Hematopoietic multipotent progenitor cell (in vitro differentiated cells): ENCODE measurements around the gene SELENBP1. TPM values are rescaled to one million over a fixed set of nuclear protein-coding genes. Genes with fewer than 3 reads are reported as not detected.
A peak's percentile ranks its signal among the peaks of the same experiment; 100 is the strongest.
"Not testable (repeated sequence)": the region's sequence is repeated elsewhere in the genome, so short reads cannot be mapped to it uniquely, and the experiment has no call there.

ENCODE experiments used
- DNase-seq, 3 donors: peaks; one replicate each; pipeline ENCODE4 v3.0.0-alpha.2; 2011 to 2015; ENCODE audit warnings: low read depth in 2 of 3, low spot score in 2 of 3
- total RNA-seq: library from RNA; depleted of rRNA; stranded (reverse); fragments of >200 nt; gene quantifications from one replicate; pipeline ENCODE4 v1.2.3, GENCODE V29; 2012

Gene SELENBP1
- 3.0 TPM for total RNA-seq

DNA sequence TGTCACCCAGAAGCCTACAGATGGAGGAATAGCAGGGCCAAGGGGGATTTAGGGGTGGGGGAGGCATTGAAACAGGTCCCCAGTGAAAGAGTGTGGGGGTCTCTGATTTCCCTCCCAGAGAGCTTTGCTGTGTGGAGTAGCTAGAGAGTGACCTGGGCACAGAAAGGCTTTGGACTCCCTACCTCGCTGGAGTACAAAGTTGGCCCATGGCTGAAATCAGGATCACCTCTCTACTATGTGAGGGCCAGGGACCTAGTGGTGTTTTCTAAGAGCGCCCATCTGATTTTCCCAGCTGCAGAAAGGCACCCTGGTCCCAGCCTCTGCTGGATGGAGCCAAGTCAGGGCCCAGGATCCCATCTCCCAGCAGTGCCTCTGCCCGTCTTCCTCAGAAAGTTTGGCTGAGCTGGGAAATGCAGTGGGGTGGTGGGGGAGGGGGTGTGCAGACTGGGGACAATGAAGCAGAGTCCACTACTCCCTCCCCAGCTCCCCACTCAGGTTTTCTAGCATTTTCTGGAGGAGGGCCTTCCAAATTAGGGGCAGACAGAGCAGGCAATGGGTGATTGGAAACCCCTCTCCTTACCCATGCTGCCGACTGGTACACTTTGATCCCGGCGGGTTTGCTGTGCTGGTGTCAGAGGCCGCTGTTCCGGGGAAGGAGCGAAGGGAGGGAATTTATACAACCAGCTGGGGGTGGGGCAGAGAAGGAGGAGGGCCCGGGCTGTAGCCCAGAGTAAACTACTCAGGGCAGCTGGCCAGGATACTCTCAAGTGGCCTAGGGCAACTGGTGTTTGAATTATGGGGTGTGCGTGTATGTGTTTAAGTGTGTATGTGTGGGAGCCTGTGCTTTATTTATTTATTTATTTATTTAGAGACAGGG lies at the start of gene SELENBP1:
SELENBP1 (minus strand) TSS at position 648 of the 877 bp plus-strand sequence; CDS start at position 584, 64 bp downstream.
- no peak for DNase-seq

DNA sequence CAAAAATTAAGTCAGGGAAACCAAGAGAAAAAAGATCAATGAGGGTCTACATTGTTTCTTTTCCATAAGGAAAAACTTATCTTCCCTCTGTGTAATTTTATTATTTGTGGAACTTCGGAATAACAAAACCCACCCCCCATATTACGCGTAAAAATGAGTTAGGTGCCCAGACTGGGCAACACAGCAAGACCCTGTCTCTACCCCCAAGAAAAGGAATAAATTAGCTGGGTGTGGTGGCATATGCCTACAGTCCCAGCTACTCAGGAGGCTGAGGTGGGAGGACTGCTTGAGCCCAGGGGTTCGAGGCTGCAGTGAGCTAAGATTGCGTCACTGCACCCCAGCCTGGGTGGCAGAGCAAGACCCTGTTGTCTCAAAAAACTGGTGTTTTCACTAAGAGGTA lies 47.3 kb upstream of the SELENBP1 start:
- no peak for DNase-seq

DNA sequence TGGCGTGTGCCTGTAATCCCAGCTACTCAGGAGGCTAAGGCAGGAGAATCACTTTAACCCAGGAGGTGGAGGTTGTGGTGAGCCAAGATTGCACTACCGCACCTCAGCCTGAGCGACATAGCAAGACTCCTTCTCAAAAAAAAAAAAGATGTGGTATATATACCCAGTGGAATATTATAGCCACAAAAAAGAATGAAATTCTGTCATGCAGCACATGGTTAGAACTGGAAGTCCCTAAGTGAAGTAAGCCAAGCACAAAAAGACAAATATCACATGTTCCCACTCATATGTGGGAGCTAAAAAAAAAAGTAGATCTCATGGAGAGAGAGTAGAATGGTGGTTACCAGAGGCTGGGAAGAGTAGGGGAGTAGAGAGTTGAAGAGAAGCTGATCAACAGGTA lies 45.6 kb upstream of the SELENBP1 start:
- no peak for DNase-seq

DNA sequence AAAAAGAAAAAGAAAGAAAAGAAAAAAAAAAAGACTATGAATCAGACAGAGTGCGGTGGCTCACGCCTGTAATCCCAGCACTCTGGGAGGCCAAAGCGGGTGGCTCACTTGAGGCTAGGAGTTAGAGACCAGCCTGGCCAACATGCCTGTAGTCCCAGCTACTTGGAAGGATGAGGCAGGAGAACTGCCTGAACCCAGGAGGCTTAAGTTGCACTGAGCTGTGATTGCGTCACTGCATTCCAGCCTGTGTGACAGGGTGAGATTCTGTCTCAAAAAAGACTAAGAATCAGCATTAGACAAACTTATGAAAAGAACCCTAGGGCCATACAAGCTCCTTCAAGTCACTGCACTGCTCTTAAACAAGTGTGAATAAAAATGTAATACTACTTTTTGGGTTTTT lies 43.7 kb upstream of the SELENBP1 start:
- no peak for DNase-seq

DNA sequence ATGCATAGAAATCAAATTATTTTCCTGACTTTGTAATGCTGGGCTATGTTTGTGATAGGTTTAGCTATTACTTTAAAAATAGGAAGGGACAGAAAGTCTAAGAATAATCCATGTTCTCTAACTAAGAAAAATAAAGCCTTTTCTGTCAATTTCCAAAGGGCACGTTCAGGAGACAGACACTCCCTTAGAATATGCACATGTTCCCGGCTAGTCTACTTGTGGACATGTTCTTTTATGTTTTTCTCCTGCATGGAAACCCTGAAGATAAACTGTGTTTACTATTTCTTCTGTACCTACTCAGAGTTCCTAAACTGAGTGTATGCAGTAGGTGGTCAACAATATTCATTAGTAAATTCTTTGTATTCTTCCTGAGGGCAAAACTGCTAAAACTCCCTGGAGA lies 39.4 kb upstream of the SELENBP1 start:
- DNase-seq, result no peak

DNA sequence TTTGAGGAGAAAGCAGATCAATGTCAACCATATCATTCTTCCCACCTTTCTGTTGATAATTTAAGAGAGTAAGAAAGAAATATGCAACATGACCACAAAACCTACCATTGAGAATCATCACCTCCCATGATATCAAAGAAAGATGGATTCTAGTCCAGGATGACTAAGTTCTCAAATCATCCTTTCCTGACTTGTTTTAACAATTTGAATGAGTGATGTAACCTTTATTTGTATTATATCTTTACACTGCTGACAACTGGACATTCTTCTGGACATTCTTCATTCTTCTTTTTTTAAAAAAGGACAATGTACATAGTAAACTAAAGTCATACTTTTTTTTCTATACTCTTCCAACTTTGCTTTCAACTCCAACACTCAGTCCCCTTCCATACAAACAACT lies 36.4 kb upstream of the SELENBP1 start:
- DNase-seq, result no peak

DNA sequence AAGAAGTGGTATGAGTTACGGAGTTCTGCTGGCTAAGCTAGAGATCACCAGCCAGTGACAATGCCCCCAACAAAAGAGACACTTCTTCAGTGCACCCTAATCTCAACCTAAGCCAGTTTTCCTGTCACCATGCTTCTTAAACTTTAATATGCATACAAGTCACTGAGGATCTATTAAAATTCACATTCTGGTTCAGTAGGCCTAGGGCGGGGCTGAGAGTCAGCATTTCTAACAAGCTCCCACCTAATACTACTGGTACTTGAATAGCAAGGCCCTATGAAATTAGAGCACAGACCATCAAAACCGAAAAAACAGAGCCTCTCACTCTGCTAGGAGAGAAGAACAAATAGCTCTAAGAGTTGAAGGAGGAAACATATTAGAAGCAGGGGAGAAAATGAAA lies 34.8 kb upstream of the SELENBP1 start:
- DNase-seq, result no peak

DNA sequence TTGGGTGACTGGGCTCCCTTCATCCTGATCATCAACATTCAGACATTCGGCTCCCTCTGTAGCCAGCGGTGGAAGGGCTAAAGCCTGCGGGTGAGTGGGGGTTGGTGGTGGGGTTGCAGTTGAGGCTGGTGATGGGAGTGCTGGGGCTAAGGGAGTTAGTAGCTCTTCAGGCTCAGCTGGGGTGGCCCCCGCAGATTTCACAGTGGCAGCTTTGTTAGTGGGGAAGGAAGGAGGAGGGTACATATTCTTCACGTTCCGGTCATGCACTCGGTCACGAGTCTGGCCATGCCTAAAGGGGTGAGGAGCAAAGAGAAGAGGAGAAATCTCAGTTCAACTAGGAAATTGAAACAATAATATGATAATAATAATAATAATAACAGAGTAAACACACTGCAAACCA lies 33.7 kb upstream of the SELENBP1 start:
- DNase-seq, result no peak

DNA sequence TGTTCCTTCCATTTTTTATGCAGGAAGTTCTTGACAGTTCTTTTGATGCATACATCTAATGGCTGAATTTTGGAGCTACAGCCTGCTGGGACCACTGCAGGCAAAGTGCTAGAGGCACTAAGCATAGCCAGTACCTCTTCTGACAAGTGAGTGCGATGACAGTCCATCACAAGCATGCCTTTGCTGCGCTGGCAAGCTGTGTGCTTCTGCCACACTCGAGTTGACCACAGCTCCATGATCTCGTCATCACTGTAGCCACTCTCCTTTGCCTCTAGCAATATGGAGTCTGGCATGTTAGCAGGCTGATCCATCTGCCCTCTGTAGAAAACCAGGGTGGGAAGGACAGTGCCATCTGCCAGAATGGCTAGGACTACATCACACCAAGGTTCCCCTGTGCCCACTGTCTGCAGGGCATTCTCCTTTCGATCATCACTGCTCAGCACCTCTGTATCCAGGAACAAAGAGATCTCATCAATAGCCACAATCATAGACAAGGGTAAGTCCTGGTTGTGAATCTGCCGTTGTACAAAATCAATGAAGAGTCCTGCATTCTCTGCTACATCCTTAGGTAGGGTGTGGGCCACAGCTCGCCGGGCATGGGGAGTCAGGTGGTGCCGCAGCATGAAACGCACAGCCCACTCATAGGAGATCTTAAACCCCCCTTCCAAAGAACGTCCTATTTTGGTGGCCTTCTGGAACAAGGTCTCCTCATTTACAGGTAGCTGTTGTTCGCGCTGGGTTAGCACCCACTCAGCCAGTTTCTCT lies 32.9 kb upstream of the SELENBP1 start:
- no peak for DNase-seq

DNA sequence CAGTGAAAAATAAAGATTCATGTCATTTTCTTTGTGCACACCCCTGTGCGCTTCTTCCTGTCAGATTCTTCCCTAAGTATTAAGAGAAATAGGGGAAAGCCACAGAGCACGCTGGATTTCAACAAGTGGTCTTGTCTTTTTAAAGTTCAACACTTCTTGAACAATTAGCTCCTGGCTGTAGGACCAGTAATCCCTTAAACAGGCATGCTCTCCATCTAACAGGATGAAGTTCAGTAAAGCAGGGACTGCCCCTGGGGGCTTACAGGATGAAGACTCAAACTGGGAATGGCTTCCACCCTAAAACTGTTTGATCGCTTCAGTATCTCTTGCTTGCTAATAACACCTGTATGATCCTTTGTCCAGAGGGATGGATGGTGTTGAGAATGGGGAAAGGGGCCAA lies 31.1 kb upstream of the SELENBP1 start:
- DNase-seq, result no peak

DNA sequence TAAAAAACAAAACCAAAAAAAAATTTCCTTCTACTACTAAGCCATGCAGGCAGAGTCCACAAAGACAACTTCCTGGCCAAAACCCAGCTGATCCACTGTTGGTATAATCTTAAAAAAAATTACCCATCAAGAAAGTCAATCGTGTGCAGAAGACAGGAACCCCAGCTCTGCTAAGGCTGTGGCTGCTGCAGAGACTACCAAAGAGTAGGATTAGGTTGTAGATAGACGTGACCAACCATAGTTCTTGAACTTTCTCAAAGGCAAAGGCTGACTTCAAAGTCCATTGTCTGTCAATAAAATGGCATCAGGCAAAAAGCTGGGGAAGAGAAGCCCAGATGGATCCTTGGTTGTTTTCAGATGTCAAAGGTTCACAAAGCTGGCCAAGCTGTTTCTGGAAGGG lies 30.3 kb upstream of the SELENBP1 start:
- no peak for DNase-seq

DNA sequence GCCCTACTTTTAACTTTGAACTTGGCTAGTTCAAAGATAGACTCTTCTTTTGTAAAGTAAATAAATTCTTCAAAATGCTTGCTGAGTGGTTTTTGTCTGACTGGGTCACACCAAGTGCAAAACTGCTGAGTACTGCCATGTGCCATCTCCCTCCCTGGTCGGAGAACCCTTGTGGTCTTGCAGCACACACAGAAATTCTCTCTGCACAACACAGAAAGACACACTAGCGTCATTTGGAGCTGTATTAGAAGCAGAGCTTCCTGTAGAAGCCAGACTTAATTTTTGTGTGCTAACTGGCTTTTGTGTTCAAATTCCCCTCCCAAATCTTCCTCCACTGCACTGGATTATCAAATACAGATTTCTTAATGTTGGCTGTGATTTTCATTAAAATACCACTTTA lies 29.4 kb upstream of the SELENBP1 start:
- no peak for DNase-seq

DNA sequence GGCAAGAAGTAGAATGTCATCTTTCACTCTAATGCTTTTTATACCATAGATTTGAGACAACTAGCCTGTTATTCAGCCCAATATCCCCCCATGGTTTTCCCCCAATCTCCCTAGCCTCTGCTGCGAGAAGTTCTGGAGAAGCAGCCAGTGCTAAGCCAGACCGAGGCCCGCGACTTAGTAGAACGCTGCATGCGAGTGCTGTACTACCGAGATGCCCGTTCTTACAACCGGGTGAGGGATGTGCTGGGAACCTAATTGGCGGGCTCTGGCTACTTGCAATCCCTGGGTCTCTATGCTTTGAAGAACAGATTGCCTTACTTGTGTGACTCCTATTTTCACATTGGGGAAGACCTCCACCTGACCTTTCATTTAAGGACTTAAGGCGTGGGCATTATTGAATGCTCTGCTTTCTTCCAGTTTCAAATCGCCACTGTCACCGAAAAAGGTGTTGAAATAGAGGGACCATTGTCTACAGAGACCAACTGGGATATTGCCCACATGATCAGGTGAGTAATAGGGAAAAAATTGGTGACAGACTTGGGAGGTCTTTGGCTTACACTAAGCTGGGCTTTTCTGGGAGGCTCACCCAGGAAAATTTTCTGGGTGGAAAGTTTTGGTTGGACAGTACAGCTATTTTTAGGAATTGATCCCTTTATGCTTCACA lies 28.8 kb upstream of the SELENBP1 start:
- DNase-seq, result no peak

DNA sequence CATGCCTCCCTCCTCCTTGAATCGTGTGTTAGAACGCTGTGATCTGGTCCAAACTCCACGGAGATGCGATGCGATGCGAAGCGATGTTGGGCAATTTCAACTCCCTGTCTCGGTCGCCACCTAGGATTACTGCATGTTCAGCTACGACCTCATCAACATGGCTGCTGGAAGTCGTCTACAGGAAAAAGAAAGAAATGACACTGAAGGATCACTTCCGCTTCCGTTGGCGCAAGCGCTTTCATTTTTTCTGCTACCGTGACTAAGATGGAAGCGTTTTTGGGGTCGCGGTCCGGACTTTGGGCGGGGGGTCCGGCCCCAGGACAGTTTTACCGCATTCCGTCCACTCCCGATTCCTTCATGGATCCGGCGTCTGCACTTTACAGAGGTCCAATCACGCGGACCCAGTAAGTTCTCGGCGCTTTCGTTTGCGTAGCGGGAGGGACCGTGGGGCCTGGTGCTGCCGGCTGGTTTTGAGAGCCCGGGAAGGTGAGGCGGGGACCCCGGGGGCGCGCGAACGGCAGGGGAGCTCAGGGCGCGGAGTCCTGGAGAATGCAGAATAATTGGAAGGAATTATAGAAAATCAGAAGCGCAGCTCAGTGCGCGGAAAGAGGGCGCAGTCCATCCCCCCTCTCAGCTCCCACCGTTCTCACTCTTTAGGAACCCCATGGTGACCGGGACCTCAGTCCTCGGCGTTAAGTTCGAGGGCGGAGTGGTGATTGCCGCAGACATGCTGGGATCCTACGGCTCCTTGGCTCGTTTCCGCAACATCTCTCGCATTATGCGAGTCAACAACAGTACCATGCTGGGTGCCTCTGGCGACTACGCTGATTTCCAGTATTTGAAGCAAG lies 27.0 kb upstream of the SELENBP1 start, which contains the start of gene PSMB4:
PSMB4 (plus strand) TSS at position 250 of the 848 bp plus-strand sequence; CDS start at position 265, 15 bp downstream.
- DNase-seq, result peak; percentile 75 to 96 (median 93)

DNA sequence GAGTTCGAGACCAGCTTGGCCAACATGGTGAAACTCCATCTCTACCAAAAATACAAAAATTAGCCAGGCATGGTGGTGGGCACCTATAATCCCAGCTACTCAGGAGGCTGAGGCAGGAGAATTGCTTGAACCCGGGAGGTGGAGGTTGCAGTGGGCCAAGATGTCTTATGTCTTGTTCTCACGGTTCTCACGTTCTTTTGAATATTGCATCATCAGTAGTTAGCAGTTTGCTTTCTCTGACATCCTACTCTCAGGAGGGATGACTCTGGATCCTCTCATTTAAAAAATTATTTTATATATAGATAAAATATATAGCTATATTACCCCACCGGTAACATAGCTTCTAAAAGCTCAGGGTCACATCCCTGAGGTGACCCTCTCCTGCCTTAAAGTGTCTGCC lies 23.8 kb upstream of the SELENBP1 start:
- DNase-seq, result not testable (repeated sequence)

DNA sequence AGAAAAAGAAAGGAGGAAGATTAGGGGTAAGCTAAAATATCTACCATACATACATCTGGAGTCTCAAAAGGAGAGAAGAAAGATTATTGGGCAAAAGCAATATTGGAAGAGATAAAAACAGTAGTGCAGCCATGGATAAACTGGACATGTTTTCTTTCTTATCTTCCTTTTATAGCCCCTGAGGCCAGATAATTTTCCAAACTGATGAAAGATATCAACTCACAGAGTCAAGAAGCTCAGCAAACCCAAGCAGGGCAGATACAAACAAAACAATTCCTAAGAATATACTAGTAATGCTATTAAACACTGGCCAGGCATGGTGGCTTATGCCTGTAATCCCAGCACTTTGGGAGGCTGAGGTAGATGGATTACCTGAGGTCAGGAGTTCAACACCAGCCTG lies 21.1 kb upstream of the SELENBP1 start:
- no peak for DNase-seq

DNA sequence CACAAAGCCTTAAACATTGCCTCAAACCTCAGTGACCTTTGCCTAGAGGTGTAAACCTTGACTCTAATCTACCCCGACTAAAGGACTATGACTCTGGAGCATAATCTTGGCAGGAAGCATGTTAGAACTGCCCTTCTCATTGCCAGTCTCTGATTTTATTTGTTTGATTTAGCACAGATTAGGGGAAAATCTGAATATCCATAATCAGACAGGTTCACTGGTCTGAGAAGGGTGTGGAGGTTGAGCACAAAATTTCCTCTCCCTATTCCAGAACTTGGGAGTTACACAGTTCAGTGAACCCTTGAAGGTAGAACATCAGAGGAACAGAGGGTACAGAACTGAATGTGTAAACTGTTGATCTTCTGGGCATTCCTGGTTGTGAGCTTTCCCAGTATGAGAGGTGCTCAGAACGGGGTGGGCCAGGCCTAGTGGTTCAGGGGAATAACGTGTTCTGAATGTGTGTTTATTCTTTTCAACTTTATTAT lies 18.6 kb upstream of the SELENBP1 start:
- no peak for DNase-seq

DNA sequence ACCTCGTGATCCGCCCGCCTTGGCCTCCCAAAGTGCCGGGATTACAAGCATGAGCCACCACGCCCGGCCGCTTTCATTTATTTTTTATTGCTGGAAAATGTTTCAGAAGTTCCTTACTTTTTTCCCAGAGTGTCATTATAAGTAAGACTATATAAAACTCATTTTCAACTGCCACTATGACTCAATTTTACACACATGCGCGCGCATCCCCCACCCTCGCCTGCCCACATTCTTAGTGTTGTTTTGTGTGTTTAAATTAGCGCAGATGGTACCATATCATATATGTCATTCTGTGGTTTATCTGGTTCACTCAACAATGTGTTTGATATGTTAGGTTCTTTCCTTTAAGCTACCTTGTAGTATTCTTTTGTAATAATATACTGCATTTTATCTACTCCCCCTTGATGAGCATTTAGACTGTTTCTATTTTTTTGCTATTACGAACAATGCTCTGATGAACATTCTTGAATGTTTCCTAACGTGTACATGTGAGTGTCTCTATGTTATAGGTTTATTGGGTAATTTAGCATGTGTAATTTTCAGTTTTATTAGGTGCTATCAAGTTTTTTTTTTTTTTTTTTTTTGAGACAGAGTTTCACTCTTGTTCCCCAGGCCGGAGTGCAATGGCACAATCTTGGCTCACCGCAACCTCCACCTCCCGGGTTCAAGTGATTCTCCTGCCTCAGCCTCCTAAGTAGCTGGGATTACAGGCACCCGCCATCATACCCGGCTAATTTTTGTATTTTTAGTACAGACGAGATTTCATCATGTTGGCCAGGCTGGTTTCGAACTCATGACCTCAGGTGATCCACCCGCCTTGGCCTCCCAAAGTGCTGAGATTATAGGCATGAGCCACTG lies 17.9 kb upstream of the SELENBP1 start:
- DNase-seq, result not testable (repeated sequence)

DNA sequence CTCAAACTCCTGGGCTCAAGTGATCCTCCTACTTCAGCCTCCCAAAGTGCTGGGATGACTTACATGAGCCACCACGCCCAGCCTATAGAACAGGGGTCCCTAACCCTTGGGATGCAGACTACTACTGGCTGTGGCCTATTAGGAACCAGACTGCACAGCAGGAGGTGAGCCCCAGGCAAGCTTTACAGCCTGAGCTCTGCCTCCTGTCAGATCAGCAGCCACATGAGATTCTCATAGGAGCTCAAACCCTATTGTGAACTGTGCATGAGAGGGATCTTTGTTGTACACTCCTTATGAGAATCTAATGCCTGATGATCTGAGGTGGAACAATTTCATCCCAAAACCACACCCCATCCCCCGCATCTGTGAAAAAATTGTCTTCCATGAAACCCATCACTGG lies 13.5 kb upstream of the SELENBP1 start:
- DNase-seq, result no peak
